ENCODE data around the gene RNF135. TPM values are rescaled to one million over a fixed set of nuclear protein-coding genes. Genes with fewer than 3 reads are reported as not detected.
"Not testable (repeated sequence)": the region's sequence is repeated elsewhere in the genome, so short reads cannot be mapped to it uniquely, and the experiment has no call there.

Gene RNF135
- total RNA-seq, 1 donor from 2014 or later, result 11.1 TPM

DNA sequence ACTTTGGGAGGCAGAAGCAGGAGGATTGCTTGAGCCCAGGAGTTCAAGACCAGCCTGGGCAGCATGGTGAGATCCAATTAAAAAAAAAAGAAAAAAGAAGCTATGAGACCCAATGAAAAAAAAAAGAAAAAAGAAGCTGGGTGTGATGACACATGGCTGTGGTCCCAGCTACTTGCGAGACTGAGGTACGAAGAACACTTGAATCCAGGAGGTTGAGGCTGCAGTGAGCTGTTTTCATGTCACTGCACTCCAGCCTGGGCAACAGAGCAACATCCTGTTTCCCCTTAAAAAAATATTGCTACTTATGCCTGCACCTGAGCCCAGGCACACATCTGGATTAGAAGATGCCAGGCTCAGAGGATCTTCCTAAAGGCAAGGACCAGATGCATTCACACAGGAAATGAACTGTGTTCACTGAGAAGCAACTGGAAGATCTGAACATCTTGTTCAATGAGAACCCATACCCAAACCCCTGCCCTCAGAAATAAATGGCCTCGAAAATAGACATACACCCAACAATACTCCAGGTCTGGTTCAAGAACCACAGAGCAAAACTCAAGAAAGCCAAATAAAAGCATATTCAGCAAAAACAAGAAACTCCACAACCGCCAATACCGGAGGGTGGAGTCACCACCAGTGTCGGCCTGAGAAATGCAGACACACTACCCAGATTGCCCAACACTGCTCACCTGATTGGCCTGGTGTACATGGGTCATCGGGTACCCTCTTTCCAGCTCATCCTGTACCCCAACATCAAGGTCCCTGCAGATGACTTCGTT, 4.4 kb downstream of the RNF135 start:
- DNase-seq (ENCODE audit: low read depth), result no peak
- no peaks in the 10 kb centered on the region for H3K36me3 ChIP-seq (ENCODE audit: control insufficient read depth, insufficient read depth, low read length)
- H3K4me3 ChIP-seq (ENCODE audit: low read depth, low read length), result no peak overlapping the region
- no peaks in the 10 kb centered on the region for H3K27me3 ChIP-seq (ENCODE audit: control insufficient read depth, insufficient read depth, low read length)
- no peak for TF ChIP-seq CTCF (IDR thresholded peaks at IDR 0.05; ENCODE audit: insufficient read depth, low read length, poor library complexity, severe bottlenecking)

DNA sequence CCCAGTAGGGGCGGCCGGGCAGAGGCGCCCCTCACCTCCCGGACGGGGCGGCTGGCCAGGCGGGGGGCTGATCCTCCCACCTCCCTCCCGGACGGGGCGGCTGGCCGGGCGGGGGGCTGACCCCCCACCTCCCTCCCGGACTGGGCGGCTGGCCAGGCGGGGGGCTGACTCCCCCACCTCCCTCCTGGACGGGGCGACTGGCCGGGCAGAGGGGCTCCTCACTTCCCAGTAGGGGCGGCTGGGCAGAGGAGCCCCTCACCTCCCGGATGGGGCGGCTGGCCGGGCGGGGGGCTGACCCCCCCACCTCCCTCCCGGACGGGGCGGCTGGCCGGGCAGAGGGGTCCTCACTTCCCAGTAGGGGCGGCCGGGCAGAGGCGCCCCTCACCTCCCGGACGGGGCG, 9.1 kb downstream of the RNF135 start:
- not testable (repeated sequence) for H3K27me3 ChIP-seq (ENCODE audit: control insufficient read depth, insufficient read depth, low read length); H3K4me3 ChIP-seq (ENCODE audit: low read depth, low read length); DNase-seq (ENCODE audit: low read depth); H3K36me3 ChIP-seq (ENCODE audit: control insufficient read depth, insufficient read depth, low read length)

DNA sequence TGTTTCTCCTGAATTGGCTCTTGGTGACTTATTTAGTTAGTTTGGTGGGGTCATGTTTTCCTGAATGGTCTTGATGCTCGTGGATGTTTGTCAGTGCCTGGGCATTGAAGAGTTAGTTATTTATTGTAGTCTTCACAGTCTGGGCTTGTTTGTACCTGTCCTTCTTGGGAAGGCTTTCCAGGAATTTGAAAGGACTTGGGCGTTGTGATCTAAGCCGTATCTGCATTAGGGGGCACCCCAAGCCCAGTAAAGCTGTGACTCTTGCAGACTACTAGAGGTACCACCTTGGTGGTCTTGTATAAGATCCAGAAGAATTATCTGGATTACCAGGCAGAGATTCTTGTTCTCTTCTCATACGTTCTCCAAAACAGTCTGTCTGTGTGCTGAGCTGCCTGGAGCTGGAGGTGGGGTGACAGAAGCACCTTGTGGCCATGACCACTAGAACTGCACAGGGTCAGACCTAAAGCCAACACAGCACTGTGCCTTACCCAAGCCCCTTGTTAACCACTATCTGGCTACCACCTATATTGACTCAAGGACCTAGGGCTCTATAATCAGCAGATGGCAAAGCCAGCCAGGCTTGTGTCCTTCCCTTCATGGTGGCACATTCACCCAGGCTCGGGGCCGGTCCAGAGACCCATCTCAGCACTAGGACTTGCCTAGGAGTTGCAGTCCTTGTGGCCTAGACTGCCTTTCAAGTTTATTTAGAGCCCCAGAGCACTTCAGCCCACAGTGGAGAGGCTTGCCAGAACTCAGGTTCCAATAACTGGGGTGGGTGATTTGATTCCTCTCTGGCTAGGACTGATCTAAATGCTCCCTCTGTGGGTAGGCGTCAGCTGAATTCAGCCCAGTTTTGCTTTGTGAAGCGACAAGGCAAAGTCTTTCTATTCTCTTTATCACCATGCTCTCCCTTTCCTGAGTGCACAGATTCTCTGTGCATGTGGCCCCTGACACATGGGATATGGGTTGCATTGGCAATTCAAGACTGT, 11.0 kb downstream of the RNF135 start:
- no peaks in the 10 kb centered on the region for H3K36me3 ChIP-seq (ENCODE audit: control insufficient read depth, insufficient read depth, low read length)
- no peak overlapping the region for H3K4me3 ChIP-seq (ENCODE audit: low read depth, low read length)
- TF ChIP-seq CTCF (IDR thresholded peaks at IDR 0.05; ENCODE audit: insufficient read depth, low read length, poor library complexity, severe bottlenecking), result no peak
- H3K27me3 ChIP-seq (ENCODE audit: control insufficient read depth, insufficient read depth, low read length), result no peaks in the 10 kb centered on the region
- DNase-seq (ENCODE audit: low read depth), result no peak

DNA sequence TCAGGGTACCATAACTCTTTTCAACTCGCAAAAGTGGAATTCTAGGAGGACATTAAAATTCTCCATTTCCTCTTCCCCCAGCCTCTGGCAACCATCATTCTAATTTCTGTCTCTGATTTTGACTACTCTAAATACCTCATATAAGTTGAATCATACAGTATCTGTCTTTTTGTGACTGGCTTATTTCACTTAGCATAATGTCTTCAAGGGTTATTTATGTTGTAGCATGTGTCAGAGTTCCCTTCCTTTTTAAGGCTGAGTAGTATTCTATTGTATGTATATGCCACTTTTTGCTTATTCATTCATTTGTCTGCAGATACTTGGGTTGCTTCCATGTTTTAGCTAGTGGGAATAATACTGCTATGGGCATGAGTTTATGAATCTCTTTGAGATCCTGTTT, 12.0 kb downstream of the RNF135 start:
- H3K4me3 ChIP-seq (ENCODE audit: low read depth, low read length), result no peak overlapping the region
- H3K27me3 ChIP-seq (ENCODE audit: control insufficient read depth, insufficient read depth, low read length), result no peaks in the 10 kb centered on the region
- no peak for DNase-seq (ENCODE audit: low read depth)
- no peak for TF ChIP-seq CTCF (IDR thresholded peaks at IDR 0.05; ENCODE audit: insufficient read depth, low read length, poor library complexity, severe bottlenecking)
- no peaks in the 10 kb centered on the region for H3K36me3 ChIP-seq (ENCODE audit: control insufficient read depth, insufficient read depth, low read length)

DNA sequence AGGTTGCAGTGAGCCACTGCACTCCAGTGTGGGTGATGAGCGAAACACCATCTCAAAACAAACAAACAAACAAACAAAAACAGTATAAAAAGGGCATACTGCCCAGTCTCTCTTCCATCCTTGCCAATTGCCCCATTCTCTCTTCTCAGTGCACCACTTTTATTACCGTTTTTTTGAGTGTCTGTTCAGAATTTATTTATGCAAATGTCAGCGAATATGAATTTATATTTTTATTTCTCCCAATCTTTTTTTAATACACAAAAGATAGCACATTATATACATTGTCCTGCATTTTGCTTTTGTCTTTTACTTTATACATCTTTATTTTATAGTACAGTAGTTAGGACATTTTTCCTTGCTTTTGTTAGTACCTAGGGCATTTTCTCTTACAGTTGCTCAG, 19.6 kb downstream of the RNF135 start:
- Histone ChIP-seq H3K27me3 (ENCODE audit: control insufficient read depth, insufficient read depth, low read length) (no peaks in the 10 kb centered on the region), H3K4me3 (ENCODE audit: low read depth, low read length) (no peak overlapping the region), H3K36me3 (ENCODE audit: control insufficient read depth, insufficient read depth, low read length) (no peaks in the 10 kb centered on the region)
- no peak for TF ChIP-seq CTCF (IDR thresholded peaks at IDR 0.05; ENCODE audit: insufficient read depth, low read length, poor library complexity, severe bottlenecking)
- no peak for DNase-seq (ENCODE audit: low read depth)

DNA sequence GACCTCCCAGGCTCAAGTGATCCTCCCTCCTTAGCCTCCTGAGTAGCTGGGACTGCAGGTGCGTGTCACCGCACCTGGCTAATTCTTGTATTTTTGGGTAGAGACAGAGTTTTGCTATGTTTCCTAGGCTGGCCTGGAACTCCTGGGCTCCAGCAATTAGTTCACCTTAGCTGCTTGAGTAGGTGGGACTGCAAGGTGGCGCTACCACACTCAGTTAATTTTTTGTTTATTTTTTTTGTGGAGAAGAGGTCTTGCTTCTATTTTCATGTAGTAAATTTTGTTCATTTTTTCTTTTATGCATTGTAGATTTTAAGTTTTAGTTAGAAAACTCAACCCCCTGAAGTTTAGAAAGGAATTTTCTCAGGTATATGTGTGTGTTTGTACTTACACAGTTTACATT, 21.7 kb downstream of the RNF135 start:
- Histone ChIP-seq H3K27me3 (ENCODE audit: control insufficient read depth, insufficient read depth, low read length) (no peaks in the 10 kb centered on the region), H3K36me3 (ENCODE audit: control insufficient read depth, insufficient read depth, low read length) (no peaks in the 10 kb centered on the region), H3K4me3 (ENCODE audit: low read depth, low read length) (no peak overlapping the region)
- TF ChIP-seq CTCF (IDR thresholded peaks at IDR 0.05; ENCODE audit: insufficient read depth, low read length, poor library complexity, severe bottlenecking), result no peak
- no peak for DNase-seq (ENCODE audit: low read depth)

Measured in kidney epithelial cell (primary cell).